HEK293 (cell line): ENCODE results near the gene HEG1.

Experiments used
- CTCF ChIA-PET: fragments of 350-600 bp; formaldehyde crosslinking; extraction: SDS; loops from one replicate; lab custom pipeline; 2021; ENCODE audit warnings: antibody characterized with exemption; lab: Yijun Ruan, JAX
- POLR2A ChIA-PET: fragments of 300-600 bp; formaldehyde crosslinking; extraction: SDS; loops from one replicate; lab custom pipeline; 2020; ENCODE audit warnings: antibody characterized with exemption, inconsistent platforms; lab: Yijun Ruan, JAX
- H3K27ac ChIP-seq: fragments of 200-500 bp; sonication (Bioruptor generic); 2 replicates; pipeline ENCODE4 v1.5.1; 2014; ENCODE audit warnings: low read depth, low read length, control low read depth, inconsistent platforms; ENCODE audit errors: extremely low read depth
- H3K36me3 ChIP-seq, 2 experiments: fragments of 200-500 bp in 1 of 2; sonication (Bioruptor generic) in 1 of 2; 1 replicate in 1 of 2; 2 replicates in 1 of 2; pipeline ENCODE4 v1.5.1; 2014 to 2017; ENCODE audit warnings: inconsistent platforms in 2 of 2, low read length in 2 of 2; ENCODE audit not compliant: control insufficient read depth in 2 of 2, insufficient read depth in 1 of 2
- H3K4me1 ChIP-seq: fragments of 200-500 bp; sonication (Bioruptor generic); 2 replicates; pipeline ENCODE4 v1.5.1; 2014; ENCODE audit warnings: mild to moderate bottlenecking, low read length, inconsistent platforms; ENCODE audit not compliant: control insufficient read depth, insufficient read depth
- H3K4me3 ChIP-seq: 2 replicates; pipeline ENCODE4 v1.5.1; 2011; ENCODE audit warnings: low read depth, mild to moderate bottlenecking, control low read depth, low read length, moderate library complexity
- H3K9me3 ChIP-seq: fragments of 200-500 bp; sonication (Bioruptor generic); 2 replicates; pipeline ENCODE4 v1.5.1; 2014; ENCODE audit warnings: low read depth, low read length, inconsistent platforms; ENCODE audit not compliant: control insufficient read depth, insufficient read depth
- HOXC10 ChIP-seq: sonication (generic); formaldehyde crosslinking; IDR thresholded peaks from 2 replicates; pipeline ENCODE4 v1.8.1; 2023; ENCODE audit warnings: mild to moderate bottlenecking, missing genetic modification reagents
- KLF16 ChIP-seq: fragments of 450-650 bp; formaldehyde crosslinking; IDR thresholded peaks from 2 replicates; pipeline ENCODE4 v1.5.1; 2017; ENCODE audit warnings: missing biosample characterization, missing genetic modification characterization
- MEIS1 ChIP-seq: sonication (generic); formaldehyde crosslinking; IDR thresholded peaks from 2 replicates; pipeline ENCODE4 v1.8.1; 2022; ENCODE audit warnings: missing genetic modification reagents, mild to moderate bottlenecking, borderline replicate concordance
- OSR2 ChIP-seq: fragments of 450-650 bp; formaldehyde crosslinking; IDR thresholded peaks from 2 replicates; pipeline ENCODE4 v1.5.1; 2016; ENCODE audit warnings: missing biosample characterization, missing genetic modification characterization
- YY1 ChIP-seq: fragments of 450-650 bp; formaldehyde crosslinking; IDR thresholded peaks from 2 replicates; pipeline ENCODE4 v1.5.1; 2018; ENCODE audit warnings: missing biosample characterization, missing genetic modification characterization
- ZFP41 ChIP-seq: fragments of 450-650 bp; formaldehyde crosslinking; IDR thresholded peaks from 2 replicates; pipeline ENCODE4 v1.5.1; 2016; ENCODE audit warnings: missing biosample characterization, missing genetic modification characterization, borderline replicate concordance
- ZNF10 ChIP-seq: fragments of 450-650 bp; formaldehyde crosslinking; IDR thresholded peaks from 2 replicates; pipeline ENCODE4 v1.5.1; 2017; ENCODE audit warnings: missing biosample characterization, missing genetic modification characterization
- ZNF157 ChIP-seq: fragments of 450-650 bp; formaldehyde crosslinking; IDR thresholded peaks from 2 replicates; pipeline ENCODE4 v1.5.1; 2016; ENCODE audit warnings: missing biosample characterization, missing genetic modification characterization
- ZNF169 ChIP-seq: fragments of 450-650 bp; formaldehyde crosslinking; IDR thresholded peaks from 2 replicates; pipeline ENCODE4 v1.5.1; 2016; ENCODE audit warnings: missing biosample characterization, missing genetic modification characterization
- ZNF350 ChIP-seq: fragments of 450-650 bp; formaldehyde crosslinking; IDR thresholded peaks from 2 replicates; pipeline ENCODE4 v1.5.0; 2017; ENCODE audit warnings: missing biosample characterization, mild to moderate bottlenecking, missing genetic modification characterization
- ZNF391 ChIP-seq: fragments of 450-650 bp; formaldehyde crosslinking; IDR thresholded peaks from 2 replicates; pipeline ENCODE4 v1.5.1; 2016; ENCODE audit warnings: low read depth, missing biosample characterization, missing genetic modification characterization, borderline replicate concordance
- ZNF548 ChIP-seq: fragments of 450-650 bp; formaldehyde crosslinking; IDR thresholded peaks from 2 replicates; pipeline ENCODE4 v1.5.1; 2016; ENCODE audit warnings: missing biosample characterization, missing genetic modification characterization
- ZNF768 ChIP-seq: fragments of 450-650 bp; formaldehyde crosslinking; IDR thresholded peaks from 2 replicates; pipeline ENCODE4 v1.5.1; 2018; ENCODE audit warnings: missing biosample characterization, mild to moderate bottlenecking, missing genetic modification characterization
- ZSCAN23 ChIP-seq: fragments of 450-650 bp; formaldehyde crosslinking; IDR thresholded peaks from 2 replicates; pipeline ENCODE4 v1.5.1; 2016; ENCODE audit warnings: missing biosample characterization, missing genetic modification characterization
- TF ChIP-seq, protein P1 (sequence below): fragments of 450-650 bp; formaldehyde crosslinking; IDR thresholded peaks from 2 replicates; pipeline ENCODE4 v1.5.1; 2016; ENCODE audit warnings: missing biosample characterization, missing genetic modification characterization
- TF ChIP-seq, protein P2 (sequence below): fragments of 450-650 bp; formaldehyde crosslinking; IDR thresholded peaks from 2 replicates; pipeline ENCODE4 v1.5.0; 2017; ENCODE audit warnings: missing biosample characterization, missing genetic modification characterization, borderline replicate concordance
- TF ChIP-seq, protein P3 (sequence below): fragments of 450-650 bp; formaldehyde crosslinking; IDR thresholded peaks from 2 replicates; pipeline ENCODE4 v1.5.1; 2017; ENCODE audit warnings: missing biosample characterization, mild to moderate bottlenecking, missing genetic modification characterization, moderate library complexity
- TF ChIP-seq, protein P4 (sequence below): fragments of 450-650 bp; formaldehyde crosslinking; IDR thresholded peaks from 2 replicates; pipeline ENCODE4 v1.5.1; 2016; ENCODE audit warnings: missing biosample characterization, missing genetic modification characterization
- TF ChIP-seq, protein P5 (sequence below): fragments of 450-650 bp; formaldehyde crosslinking; conservative IDR thresholded peaks from 2 replicates; pipeline ENCODE4 v1.5.1; 2016; ENCODE audit warnings: low read depth, missing biosample characterization, missing genetic modification characterization

The HEG1 gene

DNA sequence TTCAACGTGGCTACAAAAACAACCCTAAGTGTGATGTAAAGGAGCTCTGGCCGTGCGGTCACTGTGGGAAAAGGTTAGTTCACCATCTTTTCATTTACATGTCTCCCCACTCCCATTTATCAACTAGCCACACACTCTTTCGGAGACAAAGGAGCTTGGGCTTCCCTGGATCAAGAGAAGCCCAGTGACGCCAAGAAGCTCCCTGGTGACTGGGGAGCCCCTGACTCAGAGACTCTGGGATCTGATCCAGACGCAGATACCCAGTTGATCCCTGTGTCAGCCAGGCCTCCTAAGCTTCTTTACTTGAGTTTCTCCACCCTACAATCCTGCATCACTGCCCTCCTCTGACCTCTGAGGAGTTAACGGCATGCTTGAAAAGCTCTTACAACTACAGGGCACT is 43.9 kb downstream of the HEG1 start:
- Histone ChIP-seq H3K4me1 (no peaks in the 10 kb centered on the region), H3K4me3 (no peak overlapping the region), H3K36me3 (peaks cover 0 to 87% of the 10 kb centered on the region in 2 experiments)
- CTCF ChIA-PET, result no interaction called here
- TF ChIP-seq ZSCAN23 (tag by site-specific recombination), result no peak
- TF ChIP-seq, all 188 proteins: peak for 0
- POLR2A ChIA-PET, result no interaction called here
- H3K27ac ChIP-seq, result no peak overlapping the region
- H3K9me3 ChIP-seq, result no peaks in the 10 kb centered on the region

DNA sequence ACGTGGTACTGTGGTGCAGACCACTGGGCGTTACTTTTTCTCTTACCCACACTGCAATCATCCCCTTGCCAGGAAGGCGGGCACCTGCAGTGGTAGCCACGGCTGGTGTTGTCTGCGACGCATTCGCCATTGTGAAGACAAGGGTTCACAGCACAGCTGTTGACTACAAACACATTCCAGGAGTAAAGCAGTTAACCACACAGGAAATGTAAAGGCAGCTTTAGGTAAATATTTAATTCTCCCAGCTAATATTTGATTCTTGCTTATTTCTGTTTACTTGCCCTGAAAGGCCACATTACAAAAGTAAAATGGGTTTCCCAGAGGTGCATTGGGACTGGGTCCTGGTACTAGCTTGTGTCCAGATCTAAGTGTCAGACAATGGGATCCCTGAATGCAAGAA is 45.4 kb downstream of the HEG1 start:
- no peak overlapping the region for H3K4me3 ChIP-seq
- peaks cover 0 to 88% of the 10 kb centered on the region in 2 experiments for H3K36me3 ChIP-seq
- TF ChIP-seq ZFP41 (no peak), ZNF391 (tag by site-specific recombination) (no peak), HOXC10 (CRISPR knock-in tag) (no peak), OSR2 (tag by site-specific recombination) (no peak), ZNF768 (tag by site-specific recombination) (no peak), ZNF157 (tag by site-specific recombination) (no peak), MEIS1 (CRISPR knock-in tag) (no peak), YY1 (tag by site-specific recombination) (no peak), KLF16 (tag by site-specific recombination) (no peak)
- TF ChIP-seq, protein P1, sequence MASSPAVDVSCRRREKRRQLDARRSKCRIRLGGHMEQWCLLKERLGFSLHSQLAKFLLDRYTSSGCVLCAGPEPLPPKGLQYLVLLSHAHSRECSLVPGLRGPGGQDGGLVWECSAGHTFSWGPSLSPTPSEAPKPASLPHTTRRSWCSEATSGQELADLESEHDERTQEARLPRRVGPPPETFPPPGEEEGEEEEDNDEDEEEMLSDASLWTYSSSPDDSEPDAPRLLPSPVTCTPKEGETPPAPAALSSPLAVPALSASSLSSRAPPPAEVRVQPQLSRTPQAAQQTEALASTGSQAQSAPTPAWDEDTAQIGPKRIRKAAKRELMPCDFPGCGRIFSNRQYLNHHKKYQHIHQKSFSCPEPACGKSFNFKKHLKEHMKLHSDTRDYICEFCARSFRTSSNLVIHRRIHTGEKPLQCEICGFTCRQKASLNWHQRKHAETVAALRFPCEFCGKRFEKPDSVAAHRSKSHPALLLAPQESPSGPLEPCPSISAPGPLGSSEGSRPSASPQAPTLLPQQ (tag by site-specific recombination), result no peak
- H3K9me3 ChIP-seq, result no peaks in the 10 kb centered on the region
- ChIA-PET CTCF (no interaction called here), POLR2A (no interaction called here)
- no peak overlapping the region for H3K27ac ChIP-seq
- H3K4me1 ChIP-seq, result peaks cover 4% of the 10 kb centered on the region; the same call in 1 of the 2 replicates

DNA sequence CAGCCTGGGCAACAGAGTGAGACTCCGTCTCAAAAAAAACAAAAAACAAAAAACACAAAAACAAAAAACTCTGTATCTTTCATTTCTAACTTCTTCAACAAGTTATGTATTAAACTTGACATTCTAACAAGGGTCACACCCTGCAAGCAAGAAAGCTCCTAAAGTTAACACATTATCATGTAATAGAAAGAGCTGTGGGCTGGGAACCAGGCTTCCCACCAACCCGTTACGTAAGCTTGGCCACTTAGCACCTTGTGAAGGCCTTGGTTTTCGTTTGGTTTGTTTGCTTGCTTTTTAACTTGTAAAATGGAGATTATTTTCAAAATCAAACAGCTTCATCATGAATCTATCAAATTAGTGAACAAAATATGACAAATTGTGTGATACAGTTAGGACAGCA is 47.0 kb downstream of the HEG1 start:
- H3K4me1 ChIP-seq, result peaks cover 4% of the 10 kb centered on the region; the same call in 1 of the 2 replicates
- ChIA-PET CTCF (no interaction called here), POLR2A (no interaction called here)
- no peak overlapping the region for H3K4me3 ChIP-seq
- H3K9me3 ChIP-seq, result no peaks in the 10 kb centered on the region
- no peak overlapping the region for H3K27ac ChIP-seq
- peaks cover 3 to 85% of the 10 kb centered on the region in 2 experiments for H3K36me3 ChIP-seq
- TF ChIP-seq, protein P2, sequence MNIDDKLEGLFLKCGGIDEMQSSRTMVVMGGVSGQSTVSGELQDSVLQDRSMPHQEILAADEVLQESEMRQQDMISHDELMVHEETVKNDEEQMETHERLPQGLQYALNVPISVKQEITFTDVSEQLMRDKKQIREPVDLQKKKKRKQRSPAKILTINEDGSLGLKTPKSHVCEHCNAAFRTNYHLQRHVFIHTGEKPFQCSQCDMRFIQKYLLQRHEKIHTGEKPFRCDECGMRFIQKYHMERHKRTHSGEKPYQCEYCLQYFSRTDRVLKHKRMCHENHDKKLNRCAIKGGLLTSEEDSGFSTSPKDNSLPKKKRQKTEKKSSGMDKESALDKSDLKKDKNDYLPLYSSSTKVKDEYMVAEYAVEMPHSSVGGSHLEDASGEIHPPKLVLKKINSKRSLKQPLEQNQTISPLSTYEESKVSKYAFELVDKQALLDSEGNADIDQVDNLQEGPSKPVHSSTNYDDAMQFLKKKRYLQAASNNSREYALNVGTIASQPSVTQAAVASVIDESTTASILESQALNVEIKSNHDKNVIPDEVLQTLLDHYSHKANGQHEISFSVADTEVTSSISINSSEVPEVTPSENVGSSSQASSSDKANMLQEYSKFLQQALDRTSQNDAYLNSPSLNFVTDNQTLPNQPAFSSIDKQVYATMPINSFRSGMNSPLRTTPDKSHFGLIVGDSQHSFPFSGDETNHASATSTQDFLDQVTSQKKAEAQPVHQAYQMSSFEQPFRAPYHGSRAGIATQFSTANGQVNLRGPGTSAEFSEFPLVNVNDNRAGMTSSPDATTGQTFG (tag by site-specific recombination), result no peak
- TF ChIP-seq ZNF169 (tag by site-specific recombination) (no peak), ZNF548 (no peak), ZNF10 (tag by site-specific recombination) (no peak), ZNF350 (tag by site-specific recombination) (no peak)
- TF ChIP-seq, protein P3, sequence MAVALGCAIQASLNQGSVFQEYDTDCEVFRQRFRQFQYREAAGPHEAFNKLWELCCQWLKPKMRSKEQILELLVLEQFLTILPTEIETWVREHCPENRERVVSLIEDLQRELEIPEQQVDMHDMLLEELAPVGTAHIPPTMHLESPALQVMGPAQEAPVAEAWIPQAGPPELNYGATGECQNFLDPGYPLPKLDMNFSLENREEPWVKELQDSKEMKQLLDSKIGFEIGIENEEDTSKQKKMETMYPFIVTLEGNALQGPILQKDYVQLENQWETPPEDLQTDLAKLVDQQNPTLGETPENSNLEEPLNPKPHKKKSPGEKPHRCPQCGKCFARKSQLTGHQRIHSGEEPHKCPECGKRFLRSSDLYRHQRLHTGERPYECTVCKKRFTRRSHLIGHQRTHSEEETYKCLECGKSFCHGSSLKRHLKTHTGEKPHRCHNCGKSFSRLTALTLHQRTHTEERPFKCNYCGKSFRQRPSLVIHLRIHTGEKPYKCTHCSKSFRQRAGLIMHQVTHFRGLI (tag by site-specific recombination), result no peak
- TF ChIP-seq, protein P4, sequence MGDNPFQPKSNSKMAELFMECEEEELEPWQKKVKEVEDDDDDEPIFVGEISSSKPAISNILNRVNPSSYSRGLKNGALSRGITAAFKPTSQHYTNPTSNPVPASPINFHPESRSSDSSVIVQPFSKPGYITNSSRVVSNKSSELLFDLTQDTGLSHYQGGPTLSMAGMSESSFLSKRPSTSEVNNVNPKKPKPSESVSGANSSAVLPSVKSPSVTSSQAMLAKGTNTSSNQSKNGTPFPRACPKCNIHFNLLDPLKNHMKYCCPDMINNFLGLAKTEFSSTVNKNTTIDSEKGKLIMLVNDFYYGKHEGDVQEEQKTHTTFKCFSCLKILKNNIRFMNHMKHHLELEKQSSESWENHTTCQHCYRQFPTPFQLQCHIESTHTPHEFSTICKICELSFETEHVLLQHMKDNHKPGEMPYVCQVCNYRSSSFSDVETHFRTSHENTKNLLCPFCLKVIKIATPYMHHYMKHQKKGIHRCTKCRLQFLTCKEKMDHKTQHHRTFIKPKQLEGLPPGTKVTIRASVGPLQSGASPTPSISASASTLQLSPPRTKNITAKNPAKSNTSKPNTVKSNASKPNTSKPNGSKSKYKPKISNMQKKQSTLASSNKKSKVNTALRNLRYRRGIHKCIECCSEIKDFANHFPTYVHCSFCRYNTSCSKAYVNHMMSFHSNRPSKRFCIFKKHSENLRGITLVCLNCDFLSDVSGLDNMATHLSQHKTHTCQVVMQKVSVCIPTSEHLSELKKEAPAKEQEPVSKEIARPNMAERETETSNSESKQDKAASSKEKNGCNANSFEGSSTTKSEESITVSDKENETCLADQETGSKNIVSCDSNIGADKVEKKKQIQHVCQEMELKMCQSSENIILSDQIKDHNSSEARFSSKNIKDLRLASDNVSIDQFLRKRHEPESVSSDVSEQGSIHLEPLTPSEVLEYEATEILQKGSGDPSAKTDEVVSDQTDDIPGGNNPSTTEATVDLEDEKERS (tag by site-specific recombination), result no peak
- TF ChIP-seq, protein P5, sequence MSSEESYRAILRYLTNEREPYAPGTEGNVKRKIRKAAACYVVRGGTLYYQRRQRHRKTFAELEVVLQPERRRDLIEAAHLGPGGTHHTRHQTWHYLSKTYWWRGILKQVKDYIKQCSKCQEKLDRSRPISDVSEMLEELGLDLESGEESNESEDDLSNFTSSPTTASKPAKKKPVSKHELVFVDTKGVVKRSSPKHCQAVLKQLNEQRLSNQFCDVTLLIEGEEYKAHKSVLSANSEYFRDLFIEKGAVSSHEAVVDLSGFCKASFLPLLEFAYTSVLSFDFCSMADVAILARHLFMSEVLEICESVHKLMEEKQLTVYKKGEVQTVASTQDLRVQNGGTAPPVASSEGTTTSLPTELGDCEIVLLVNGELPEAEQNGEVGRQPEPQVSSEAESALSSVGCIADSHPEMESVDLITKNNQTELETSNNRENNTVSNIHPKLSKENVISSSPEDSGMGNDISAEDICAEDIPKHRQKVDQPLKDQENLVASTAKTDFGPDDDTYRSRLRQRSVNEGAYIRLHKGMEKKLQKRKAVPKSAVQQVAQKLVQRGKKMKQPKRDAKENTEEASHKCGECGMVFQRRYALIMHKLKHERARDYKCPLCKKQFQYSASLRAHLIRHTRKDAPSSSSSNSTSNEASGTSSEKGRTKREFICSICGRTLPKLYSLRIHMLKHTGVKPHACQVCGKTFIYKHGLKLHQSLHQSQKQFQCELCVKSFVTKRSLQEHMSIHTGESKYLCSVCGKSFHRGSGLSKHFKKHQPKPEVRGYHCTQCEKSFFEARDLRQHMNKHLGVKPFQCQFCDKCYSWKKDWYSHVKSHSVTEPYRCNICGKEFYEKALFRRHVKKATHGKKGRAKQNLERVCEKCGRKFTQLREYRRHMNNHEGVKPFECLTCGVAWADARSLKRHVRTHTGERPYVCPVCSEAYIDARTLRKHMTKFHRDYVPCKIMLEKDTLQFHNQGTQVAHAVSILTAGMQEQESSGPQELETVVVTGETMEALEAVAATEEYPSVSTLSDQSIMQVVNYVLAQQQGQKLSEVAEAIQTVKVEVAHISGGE, result no peak
